GM19324 (cell line): ENCODE measurements around the gene CD2.
A peak's percentile ranks its signal among the peaks of the same experiment; 100 is the strongest.

Experiments
- ATAC-seq: cut with Tn5 transposase; IDR thresholded peaks from one replicate; pipeline ENCODE4 v1.9.1; 2021; ENCODE audit warnings: mild to moderate bottlenecking, moderate library complexity; ENCODE audit not compliant: unreplicated experiment, low FRiP score

The CD2 gene

GRCh38 chr1:116754198-116754977 lies at the start of gene CD2:
Gene CD2, plus strand, starts transcription at chr1:116754430. Its CDS starts 63 bp downstream, at chr1:116754493.
- ATAC-seq: no peak

GRCh38 chr1:116706123-116706522 lies 48.1 kb upstream of the CD2 start:
- no peak for ATAC-seq

GRCh38 chr1:116706841-116707240 lies 47.4 kb upstream of the CD2 start:
- no peak for ATAC-seq

GRCh38 chr1:116708255-116708900 lies 45.9 kb upstream of the CD2 start:
- no peak for ATAC-seq

- ATAC-seq: no peak
Observed at GRCh38 chr1:116709666-116710167, 44.5 kb upstream of the CD2 start.

GRCh38 chr1:116710420-116711262 lies 43.6 kb upstream of the CD2 start:
- no peak for ATAC-seq

GRCh38 chr1:116711263-116711840 lies 42.9 kb upstream of the CD2 start:
- ATAC-seq: no peak

- no peak for ATAC-seq
Observed at GRCh38 chr1:116712510-116712909, 41.7 kb upstream of the CD2 start.

- ATAC-seq: no peak
Observed at GRCh38 chr1:116713474-116713873, 40.8 kb upstream of the CD2 start.

- ATAC-seq: peak; percentile 49
Observed at GRCh38 chr1:116716391-116716790, 37.8 kb upstream of the CD2 start.

- ATAC-seq: no peak
Observed at GRCh38 chr1:116717318-116717717, 36.9 kb upstream of the CD2 start.

GRCh38 chr1:116720364-116721038 lies 33.7 kb upstream of the CD2 start:
- ATAC-seq: no peak

- ATAC-seq: no peak
Observed at GRCh38 chr1:116721039-116721405, 33.2 kb upstream of the CD2 start.

- ATAC-seq: no peak
Observed at GRCh38 chr1:116721451-116722007, 32.7 kb upstream of the CD2 start.

- ATAC-seq: no peak
Observed at GRCh38 chr1:116722016-116722838, 32.0 kb upstream of the CD2 start.

GRCh38 chr1:116724765-116725375 lies 29.4 kb upstream of the CD2 start:
- no peak for ATAC-seq

GRCh38 chr1:116725798-116726197 lies 28.4 kb upstream of the CD2 start:
- no peak for ATAC-seq
